Stimulated activated CD8-positive, alpha-beta memory T cell treated with anti-CD3 and anti-CD28 coated beads, Interleukin-7, amount 100 ng/mL, for 1 hour (primary cell): ENCODE results near the gene SLC1A6.
"Not testable (repeated sequence)": the region's sequence is repeated elsewhere in the genome, so short reads cannot be mapped to it uniquely, and the experiment has no call there.

ENCODE experiments used
- DNase-seq, 2 donors: peaks; one replicate each; pipeline ENCODE4 v3.0.0-alpha.2; 2020; ENCODE audit warnings: low read depth in 2 of 2

SLC1A6 gene

GRCh38 chr19:14979476-14980255, at the start of gene SLC1A6:
SLC1A6 (minus strand) TSS chr19:14979864; CDS start chr19:14972910, 6,954 bp downstream.
- no peak for DNase-seq

GRCh38 chr19:15028490-15028889, 48.8 kb upstream of the SLC1A6 start:
- DNase-seq = no peak

- no peak for DNase-seq
Measured at GRCh38 chr19:15025217-15025616, 45.6 kb upstream of the SLC1A6 start.

GRCh38 chr19:15022752-15023151, 43.1 kb upstream of the SLC1A6 start:
- DNase-seq = no peak

GRCh38 chr19:15021286-15022007, 41.8 kb upstream of the SLC1A6 start:
- DNase-seq = no peak

- not testable (repeated sequence) for DNase-seq
Measured at GRCh38 chr19:15018836-15019235, 39.2 kb upstream of the SLC1A6 start.

GRCh38 chr19:15015946-15016542, 36.4 kb upstream of the SLC1A6 start:
- DNase-seq = no peak

GRCh38 chr19:15014579-15014978, 34.9 kb upstream of the SLC1A6 start:
- no peak for DNase-seq

- no peak for DNase-seq
Measured at GRCh38 chr19:15010501-15011300, 31.0 kb upstream of the SLC1A6 start.

- DNase-seq = no peak
Measured at GRCh38 chr19:15008308-15008707, 28.6 kb upstream of the SLC1A6 start.

- DNase-seq = no peak
Measured at GRCh38 chr19:14997981-14998380, 18.3 kb upstream of the SLC1A6 start.

GRCh38 chr19:14992780-14993179, 13.1 kb upstream of the SLC1A6 start:
- no peak for DNase-seq

GRCh38 chr19:14985133-14985532, 5.5 kb upstream of the SLC1A6 start:
- DNase-seq = no peak

GRCh38 chr19:14978161-14978776, 1.4 kb downstream of the SLC1A6 start:
- no peak for DNase-seq

- no peak for DNase-seq
Measured at GRCh38 chr19:14977128-14977527, 2.5 kb downstream of the SLC1A6 start.

- DNase-seq = no peak
Measured at GRCh38 chr19:14974488-14974887, 5.2 kb downstream of the SLC1A6 start.

- no peak for DNase-seq
Measured at GRCh38 chr19:14972676-14973075, 7.0 kb downstream of the SLC1A6 start.

GRCh38 chr19:14971474-14971873, 8.2 kb downstream of the SLC1A6 start:
- DNase-seq = no peak

- no peak for DNase-seq
Measured at GRCh38 chr19:14968247-14968646, 11.4 kb downstream of the SLC1A6 start.

GRCh38 chr19:14961956-14962685, 17.5 kb downstream of the SLC1A6 start:
- DNase-seq = no peak

GRCh38 chr19:14959263-14959662, 20.4 kb downstream of the SLC1A6 start:
- no peak for DNase-seq
